Loucy (cell line): ENCODE results near the gene CORO1C.

ENCODE experiments used
- EZH2phosphoT487 ChIP-seq: fragments of 200-600 bp; IDR thresholded peaks from 2 replicates; pipeline ENCODE4 v1.6.1; 2018; ENCODE audit warnings: antibody characterized with exemption, mild to moderate bottlenecking, moderate library complexity, borderline replicate concordance
- TF ChIP-seq, protein P1 (sequence below): fragments of 200-600 bp; sonication (generic); conservative IDR thresholded peaks from 2 replicates; pipeline ENCODE4 v1.5.1; 2014; ENCODE audit warnings: mild to moderate bottlenecking, antibody characterized with exemption, low read length

DNA sequence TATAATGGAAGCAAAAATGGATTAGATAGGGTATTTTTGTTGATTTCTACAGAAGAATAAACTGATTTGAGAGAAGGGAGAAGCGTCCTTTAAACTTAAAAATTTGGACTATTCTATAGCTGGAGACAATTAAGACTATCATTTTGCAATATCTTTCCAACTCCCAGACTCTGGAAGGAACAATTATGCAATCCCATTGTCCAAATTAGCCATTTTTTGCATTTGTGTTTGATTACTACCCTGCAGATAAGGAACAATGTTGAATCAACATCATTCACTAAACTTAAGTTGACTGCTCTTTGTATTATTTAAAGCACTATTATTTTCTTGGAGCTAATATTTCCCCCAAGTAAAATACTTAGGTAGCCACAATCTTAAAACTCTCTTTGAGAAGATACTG, 62.8 kb downstream of the CORO1C start:
- TF ChIP-seq, protein P1, sequence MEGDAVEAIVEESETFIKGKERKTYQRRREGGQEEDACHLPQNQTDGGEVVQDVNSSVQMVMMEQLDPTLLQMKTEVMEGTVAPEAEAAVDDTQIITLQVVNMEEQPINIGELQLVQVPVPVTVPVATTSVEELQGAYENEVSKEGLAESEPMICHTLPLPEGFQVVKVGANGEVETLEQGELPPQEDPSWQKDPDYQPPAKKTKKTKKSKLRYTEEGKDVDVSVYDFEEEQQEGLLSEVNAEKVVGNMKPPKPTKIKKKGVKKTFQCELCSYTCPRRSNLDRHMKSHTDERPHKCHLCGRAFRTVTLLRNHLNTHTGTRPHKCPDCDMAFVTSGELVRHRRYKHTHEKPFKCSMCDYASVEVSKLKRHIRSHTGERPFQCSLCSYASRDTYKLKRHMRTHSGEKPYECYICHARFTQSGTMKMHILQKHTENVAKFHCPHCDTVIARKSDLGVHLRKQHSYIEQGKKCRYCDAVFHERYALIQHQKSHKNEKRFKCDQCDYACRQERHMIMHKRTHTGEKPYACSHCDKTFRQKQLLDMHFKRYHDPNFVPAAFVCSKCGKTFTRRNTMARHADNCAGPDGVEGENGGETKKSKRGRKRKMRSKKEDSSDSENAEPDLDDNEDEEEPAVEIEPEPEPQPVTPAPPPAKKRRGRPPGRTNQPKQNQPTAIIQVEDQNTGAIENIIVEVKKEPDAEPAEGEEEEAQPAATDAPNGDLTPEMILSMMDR = no peak
- no peak for TF ChIP-seq EZH2phosphoT487
